Osteocyte (in vitro differentiated cells): Measurements from ENCODE around the gene EQTN. TPM values are rescaled to one million over a fixed set of nuclear protein-coding genes. Genes with fewer than 3 reads are reported as not detected.

ENCODE experiments used
- DNase-seq: peaks from one replicate; pipeline ENCODE4 v3.0.0; 2021; ENCODE audit warnings: mixed read lengths; ENCODE audit not compliant: unreplicated experiment; ENCODE audit errors: extremely low spot score
- H3K27ac Mint-ChIP-seq: one replicate; pipeline ENCODE4 v1.8.0; 2021; ENCODE audit warnings: mild to moderate bottlenecking, mixed read lengths; ENCODE audit not compliant: unreplicated experiment
- H3K27me3 Mint-ChIP-seq: one replicate; pipeline ENCODE4 v1.8.0; 2021; ENCODE audit warnings: mixed read lengths; ENCODE audit not compliant: unreplicated experiment
- H3K36me3 Mint-ChIP-seq: one replicate; pipeline ENCODE4 v1.8.0; 2021; ENCODE audit warnings: mixed read lengths; ENCODE audit not compliant: unreplicated experiment
- H3K4me1 Mint-ChIP-seq: one replicate; pipeline ENCODE4 v1.8.0; 2021; ENCODE audit warnings: mixed read lengths; ENCODE audit not compliant: unreplicated experiment
- H3K4me3 Mint-ChIP-seq: one replicate; pipeline ENCODE4 v1.8.0; 2021; ENCODE audit warnings: mild to moderate bottlenecking, moderate library complexity, mixed read lengths; ENCODE audit not compliant: unreplicated experiment
- H3K9me3 Mint-ChIP-seq: one replicate; pipeline ENCODE4 v1.8.0; 2021; ENCODE audit warnings: mixed read lengths; ENCODE audit not compliant: unreplicated experiment
- total RNA-seq: library from RNA; stranded (reverse); gene quantifications from 2 replicates; pipeline ENCODE4 v1.2.1, GENCODE V29; 2021
- TF ChIP-seq, protein P1 (sequence below): fragments of 200-600 bp; sonication (generic); IDR thresholded peaks from 2 replicates; pipeline ENCODE4 v1.5.0; 2021; ENCODE audit warnings: antibody characterized with exemption, mild to moderate bottlenecking, moderate library complexity

EQTN gene
- total RNA-seq, 1 donor from 2014 or later: not detected

DNA sequence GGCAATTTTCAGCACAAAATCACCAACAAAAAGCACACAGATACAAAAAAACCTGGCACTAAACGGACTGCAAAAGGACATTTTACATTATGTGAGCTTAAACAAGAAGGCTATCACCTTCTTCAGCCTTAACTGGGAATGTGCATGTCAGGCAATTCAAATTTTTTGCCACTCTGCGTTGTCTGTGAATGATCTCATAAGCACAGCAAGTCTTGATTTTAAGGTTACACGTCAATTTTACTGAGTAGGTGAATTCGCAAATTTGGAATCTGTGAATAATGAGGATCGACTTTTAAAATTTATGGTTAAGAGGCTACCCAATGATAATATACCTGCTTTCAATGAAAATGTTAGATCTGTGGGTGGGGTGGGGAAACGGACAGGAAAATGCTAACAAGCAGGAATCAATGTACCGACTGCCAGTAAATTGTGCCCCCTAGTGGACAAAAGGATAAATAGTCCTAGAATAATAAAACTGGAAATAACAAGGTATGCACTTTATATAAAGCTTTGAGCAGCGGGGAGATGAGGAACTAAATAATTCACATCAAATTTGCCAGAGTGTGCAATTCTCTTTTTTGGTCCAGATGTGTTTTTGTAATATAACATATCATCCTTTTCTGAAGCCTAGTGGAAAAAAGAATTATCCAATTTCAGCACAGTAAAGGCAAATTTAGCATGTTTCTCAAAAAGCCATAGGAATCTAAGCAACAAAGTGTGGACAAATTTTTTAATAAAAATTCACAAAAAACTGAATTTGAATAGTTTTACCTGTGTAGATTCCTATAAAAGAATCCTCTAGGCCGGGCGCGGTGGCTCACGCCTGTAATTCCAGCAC lies 20.5 kb downstream of the EQTN start:
- H3K9me3 Mint-ChIP-seq: no peaks in the 10 kb centered on the region
- peak overlapping the region; percentile 57 for H3K4me3 Mint-ChIP-seq
- peaks cover 13% of the 10 kb centered on the region for H3K4me1 Mint-ChIP-seq
- H3K27ac Mint-ChIP-seq: no peak overlapping the region
- H3K36me3 Mint-ChIP-seq: no peaks in the 10 kb centered on the region
- peaks cover 29% of the 10 kb centered on the region for H3K27me3 Mint-ChIP-seq
- DNase-seq: no peak
- TF ChIP-seq, protein P1, sequence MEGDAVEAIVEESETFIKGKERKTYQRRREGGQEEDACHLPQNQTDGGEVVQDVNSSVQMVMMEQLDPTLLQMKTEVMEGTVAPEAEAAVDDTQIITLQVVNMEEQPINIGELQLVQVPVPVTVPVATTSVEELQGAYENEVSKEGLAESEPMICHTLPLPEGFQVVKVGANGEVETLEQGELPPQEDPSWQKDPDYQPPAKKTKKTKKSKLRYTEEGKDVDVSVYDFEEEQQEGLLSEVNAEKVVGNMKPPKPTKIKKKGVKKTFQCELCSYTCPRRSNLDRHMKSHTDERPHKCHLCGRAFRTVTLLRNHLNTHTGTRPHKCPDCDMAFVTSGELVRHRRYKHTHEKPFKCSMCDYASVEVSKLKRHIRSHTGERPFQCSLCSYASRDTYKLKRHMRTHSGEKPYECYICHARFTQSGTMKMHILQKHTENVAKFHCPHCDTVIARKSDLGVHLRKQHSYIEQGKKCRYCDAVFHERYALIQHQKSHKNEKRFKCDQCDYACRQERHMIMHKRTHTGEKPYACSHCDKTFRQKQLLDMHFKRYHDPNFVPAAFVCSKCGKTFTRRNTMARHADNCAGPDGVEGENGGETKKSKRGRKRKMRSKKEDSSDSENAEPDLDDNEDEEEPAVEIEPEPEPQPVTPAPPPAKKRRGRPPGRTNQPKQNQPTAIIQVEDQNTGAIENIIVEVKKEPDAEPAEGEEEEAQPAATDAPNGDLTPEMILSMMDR: peak; percentile 82

DNA sequence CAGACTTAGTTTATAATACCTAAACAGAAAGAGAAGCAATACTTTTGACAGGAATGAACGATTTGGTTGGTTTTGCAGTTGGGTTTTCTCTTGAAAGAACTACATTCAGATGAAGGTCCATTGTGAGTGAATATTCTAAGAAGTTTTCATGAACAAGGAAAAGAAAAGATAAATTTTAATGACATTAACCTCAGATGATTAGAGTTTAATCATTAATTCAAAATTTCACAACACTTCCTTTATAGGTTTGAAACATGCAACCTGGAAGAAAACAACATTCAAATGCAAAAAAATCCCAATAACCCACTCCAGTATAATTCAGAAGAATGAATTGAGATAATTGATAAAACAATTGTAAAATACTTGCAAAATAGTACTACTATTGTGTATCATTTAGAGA lies 23.8 kb downstream of the EQTN start:
- H3K4me1 Mint-ChIP-seq: peaks cover 13% of the 10 kb centered on the region
- no peaks in the 10 kb centered on the region for H3K9me3 Mint-ChIP-seq
- DNase-seq: no peak
- H3K4me3 Mint-ChIP-seq: no peak overlapping the region
- peaks cover 4% of the 10 kb centered on the region for H3K27me3 Mint-ChIP-seq
- no peaks in the 10 kb centered on the region for H3K36me3 Mint-ChIP-seq
- TF ChIP-seq, protein P1: no peak
- no peak overlapping the region for H3K27ac Mint-ChIP-seq

DNA sequence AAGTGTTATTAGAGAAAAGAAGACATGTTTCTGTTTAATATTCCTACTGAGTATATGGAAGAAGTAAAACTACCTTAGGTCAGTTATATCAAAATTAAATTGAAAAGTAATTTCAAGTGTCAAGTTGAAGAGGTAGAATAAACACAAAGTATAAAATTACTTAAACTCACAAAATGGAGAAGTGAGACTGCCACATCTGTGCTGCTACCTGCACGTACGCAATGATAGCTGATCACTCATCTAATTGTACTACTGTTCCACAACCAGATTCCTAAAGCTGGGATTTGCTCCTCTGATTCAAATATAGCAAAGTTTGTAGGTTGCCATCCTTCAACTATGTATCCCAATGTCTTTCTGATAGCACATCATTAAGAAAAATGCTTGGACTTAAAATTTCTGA lies 24.8 kb downstream of the EQTN start:
- Mint-ChIP-seq H3K27me3 (no peaks in the 10 kb centered on the region), H3K36me3 (no peaks in the 10 kb centered on the region), H3K4me3 (no peak overlapping the region), H3K27ac (no peak overlapping the region), H3K9me3 (no peaks in the 10 kb centered on the region), H3K4me1 (peaks cover 13% of the 10 kb centered on the region)
- DNase-seq: no peak
- TF ChIP-seq, protein P1: no peak

DNA sequence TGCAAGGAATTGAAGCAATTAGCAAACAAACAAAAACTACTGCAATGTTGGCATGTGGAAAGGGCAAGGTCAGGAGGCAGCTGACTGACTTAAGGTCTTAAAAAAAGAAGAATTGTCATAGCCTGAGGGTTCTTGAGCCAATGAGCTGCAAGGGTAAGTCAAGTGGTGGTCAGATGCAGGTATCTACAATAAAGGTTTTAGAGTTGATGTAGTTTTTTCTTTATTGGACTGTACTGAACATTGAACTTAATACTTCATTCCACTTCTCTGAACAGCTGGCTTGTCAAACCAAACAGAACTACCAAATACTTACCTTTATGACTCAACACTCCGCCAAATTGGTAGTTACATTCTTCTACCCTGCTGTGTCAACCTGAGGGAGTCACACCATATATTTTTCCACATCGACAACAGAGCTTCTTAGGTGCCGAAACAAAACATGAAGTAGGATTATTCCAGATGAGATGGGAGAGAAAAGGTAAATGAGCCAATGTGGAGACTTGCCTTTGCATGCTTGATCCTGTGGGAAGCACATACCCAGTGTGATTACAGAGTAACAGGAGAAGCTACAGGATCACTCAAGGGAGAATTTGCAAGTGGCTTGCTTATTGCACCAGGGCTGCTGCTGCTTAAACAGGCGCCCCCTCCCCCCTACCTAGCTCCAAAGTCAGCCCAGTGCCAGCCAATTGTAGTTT lies 35.3 kb downstream of the EQTN start:
- H3K4me3 Mint-ChIP-seq: no peak overlapping the region
- no peaks in the 10 kb centered on the region for H3K36me3 Mint-ChIP-seq
- no peak for DNase-seq
- H3K27me3 Mint-ChIP-seq: peaks cover 18% of the 10 kb centered on the region
- no peaks in the 10 kb centered on the region for H3K9me3 Mint-ChIP-seq
- H3K27ac Mint-ChIP-seq: no peak overlapping the region
- TF ChIP-seq, protein P1: no peak
- no peaks in the 10 kb centered on the region for H3K4me1 Mint-ChIP-seq
